K562 (cell line): ENCODE results near the gene PLCD1. TPM values are rescaled to one million over a fixed set of nuclear protein-coding genes. Genes with fewer than 3 reads are reported as not detected.

Experiments
- CEBPG ChIP-seq, 3 experiments: fragments of 200-800 bp in 1 of 3; sonication (Bioruptor generic) in 1 of 3; sonication (generic) in 1 of 3; formaldehyde crosslinking in 1 of 3; IDR thresholded peaks in 2 of 3; conservative IDR thresholded peaks in 1 of 3; 2 replicates each; pipeline versions ENCODE4 v1.6.1 to v1.8.0; 2016 to 2022; ENCODE audit warnings: missing compliant biosample characterization in 2 of 3, missing genetic modification characterization in 2 of 3, mild to moderate bottlenecking in 1 of 3, missing genetic modification reagents in 1 of 3
- CSDE1 ChIP-seq, 2 experiments: fragments of 450-650 bp; IDR thresholded peaks; 2 replicates each; pipeline ENCODE4 v1.6.1; 2016; ENCODE audit warnings: mild to moderate bottlenecking in 1 of 2
- DPF2 ChIP-seq: fragments of 450-650 bp; IDR thresholded peaks from 2 replicates; pipeline ENCODE4 v1.6.1; 2016
- E2F1 ChIP-seq: sonication (generic); formaldehyde crosslinking; IDR thresholded peaks from 2 replicates; pipeline ENCODE4 v1.8.1; 2023; ENCODE audit warnings: mild to moderate bottlenecking, missing genetic modification reagents, moderate library complexity
- E2F6 ChIP-seq, 2 experiments: IDR thresholded peaks; 2 replicates each; pipeline ENCODE4 v1.6.1; 2011; ENCODE audit warnings: borderline replicate concordance in 1 of 2, control low read depth in 1 of 2, low read depth in 1 of 2, low read length in 1 of 2, mild to moderate bottlenecking in 1 of 2, mixed read lengths in 1 of 2, moderate library complexity in 1 of 2; ENCODE audit not compliant: insufficient read depth in 1 of 2, insufficient read length in 1 of 2, poor library complexity in 1 of 2, severe bottlenecking in 1 of 2; ENCODE audit errors: extremely low read depth in 1 of 2
- FOXA3 ChIP-seq, 2 experiments: fragments of 450-650 bp in 1 of 2; sonication (generic) in 1 of 2; formaldehyde crosslinking; IDR thresholded peaks in 1 of 2; conservative IDR thresholded peaks in 1 of 2; 2 replicates each; pipeline versions ENCODE4 v1.4.0 to v1.8.0; 2020 to 2022; ENCODE audit warnings: mild to moderate bottlenecking in 2 of 2, missing genetic modification reagents in 1 of 2
- GABPA ChIP-seq: fragments of 200-800 bp; sonication (Bioruptor generic); conservative IDR thresholded peaks from 2 replicates; pipeline ENCODE4 v1.6.1; 2016; ENCODE audit warnings: low read depth, missing genetic modification characterization, missing compliant biosample characterization
- HINFP ChIP-seq: fragments of 450-650 bp; conservative IDR thresholded peaks from 2 replicates; pipeline ENCODE4 v1.6.1; 2016; ENCODE audit warnings: missing genetic modification characterization, low read depth, mild to moderate bottlenecking, control low read depth, missing compliant biosample characterization
- HNRNPUL1 ChIP-seq: fragments of 200-400 bp; formaldehyde crosslinking; IDR thresholded peaks from 2 replicates; pipeline ENCODE4 v1.6.1; 2017; ENCODE audit warnings: low read length
- IRF1 ChIP-seq: sonication (generic); formaldehyde crosslinking; IDR thresholded peaks from 2 replicates; pipeline ENCODE4 v1.8.0; 2022; ENCODE audit warnings: missing genetic modification reagents, mild to moderate bottlenecking, borderline replicate concordance
- MIER1 ChIP-seq: fragments of 450-650 bp; IDR thresholded peaks from 2 replicates; pipeline ENCODE4 v1.6.1; 2016; ENCODE audit warnings: antibody characterized with exemption, mild to moderate bottlenecking, low read depth
- MYNN ChIP-seq, 2 experiments: sonication (generic); formaldehyde crosslinking in 1 of 2; IDR thresholded peaks; 2 replicates each; pipeline versions ENCODE4 v1.5.0 to v1.6.1; 2016 to 2020; ENCODE audit warnings: antibody characterized with exemption in 1 of 2, missing genetic modification reagents in 1 of 2
- RNF2 ChIP-seq: sonication (generic); IDR thresholded peaks from 2 replicates; pipeline ENCODE4 v1.6.1; 2016
- SMAD3 ChIP-seq: fragments of 450-650 bp; formaldehyde crosslinking; conservative IDR thresholded peaks from 2 replicates; pipeline ENCODE4 v1.4.0; 2020; ENCODE audit warnings: mild to moderate bottlenecking
- SMARCA5 ChIP-seq: fragments of 450-650 bp; IDR thresholded peaks from 2 replicates; pipeline ENCODE4 v1.6.1; 2016
- SMARCE1 ChIP-seq: fragments of 450-650 bp; IDR thresholded peaks from 2 replicates; pipeline ENCODE4 v1.7.1; 2016; ENCODE audit warnings: mild to moderate bottlenecking
- STAT6 ChIP-seq: sonication (generic); formaldehyde crosslinking; IDR thresholded peaks from 2 replicates; pipeline ENCODE4 v1.8.1; 2023; ENCODE audit warnings: mild to moderate bottlenecking, missing genetic modification reagents
- ZNF197 ChIP-seq: fragments of 200-800 bp; sonication (Bioruptor generic); IDR thresholded peaks from 2 replicates; pipeline ENCODE4 v1.6.1; 2016; ENCODE audit warnings: low read depth, missing genetic modification characterization, missing compliant biosample characterization
- polyA plus RNA-seq, 8 experiments: library from polyadenylated mRNA; depleted of rRNA in 4 of 8; stranded (reverse) in 5 of 8; unstranded in 3 of 8; fragments of >200 nt; fragmentation: Nextera tagmentation in 2 of 8; fragmentation: Illumina TruSeq in 1 of 8; extraction: Ambion mirVana in 2 of 8; extraction: Trizol in 1 of 8; gene quantifications; 2 replicates each; pipeline versions ENCODE4 v1.2.1 to v1.2.3, GENCODE V29; 2011 to 2014; ENCODE audit warnings: inconsistent platforms in 1 of 8, missing spikeins in 1 of 8
- total RNA-seq, 7 experiments: library from RNA; depleted of rRNA in 6 of 7; stranded (reverse); fragments of >200 nt in 6 of 7; fragmentation: Illumina TruSeq in 2 of 7; extraction: Trizol in 2 of 7; gene quantifications; 2 replicates each; pipeline versions ENCODE4 v1.2.1 to v1.2.3, GENCODE V29; 2011 to 2021; ENCODE audit warnings: low replicate concordance in 1 of 7

PLCD1 gene
- total and polyA plus RNA-seq, 9 of the 15 experiments (the other 6 are each of a cell fraction or from before 2014, with no cell fraction given), result 5.4 to 209 (median 116) TPM

GRCh38 chr3:38018296-38019266 lies 10.9 kb downstream of the PLCD1 start (continued):
- TF ChIP-seq HINFP, result no peak
- TF ChIP-seq CSDE1 (IDR thresholded peaks at IDR 0.05), result no peak
- TF ChIP-seq SMAD3 (CRISPR knock-in tag), result no peak
- peak; percentile 50; the same call in 1 of the 2 replicates for TF ChIP-seq MYNN (IDR thresholded peaks at IDR 0.05)
- TF ChIP-seq MYNN (CRISPR knock-in tag; IDR thresholded peaks at IDR 0.05), result no peak
- TF ChIP-seq E2F6 (IDR thresholded peaks at IDR 0.05; ENCODE audit: borderline replicate concordance in 1 of 2, extremely low read depth in 1 of 2, insufficient read depth in 1 of 2, insufficient read length in 1 of 2, low read depth in 1 of 2, low read length in 1 of 2, poor library complexity in 1 of 2, severe bottlenecking in 1 of 2), result no peak
- no peak for TF ChIP-seq IRF1 (CRISPR knock-in tag)
- TF ChIP-seq DPF2, result peak; percentile 71
- no peak for TF ChIP-seq RNF2
- TF ChIP-seq STAT6 (CRISPR knock-in tag), result peak; percentile 85; the same call in 1 of the 2 replicates
- TF ChIP-seq SMARCA5, result no peak
- TF ChIP-seq SMARCE1, result peak; percentile 66
- no peak; the same call in 1 of the 2 replicates for TF ChIP-seq MIER1
- TF ChIP-seq GABPA (tag), result no peak
- TF ChIP-seq CEBPG (CRISPR knock-in tag; IDR thresholded peaks at IDR 0.05), result no peak
- TF ChIP-seq CEBPG (tag; conservative IDR thresholded peaks at IDR 0.05 in 1 of 2, IDR thresholded peaks at IDR 0.05 in 1 of 2), result no peak
- TF ChIP-seq E2F1 (CRISPR knock-in tag), result no peak
- TF ChIP-seq HNRNPUL1, result no peak
- TF ChIP-seq ZNF197 (CRISPR knock-in tag), result no peak
- no peak for TF ChIP-seq FOXA3 (CRISPR knock-in tag; conservative IDR thresholded peaks at IDR 0.05 in 1 of 2, IDR thresholded peaks at IDR 0.05 in 1 of 2)
